Heart left ventricle (tissue), 16 donors: ENCODE data around the gene CAPG. TPM values are rescaled to one million over a fixed set of nuclear protein-coding genes. Genes with fewer than 3 reads are reported as not detected.

Experiments
- ATAC-seq, 4 donors: fragments of 200-7000 bp; cut with Tn5 transposase; one replicate each; pipeline ENCODE4 v1.9.1; 2020 to 2022; ENCODE audit warnings: moderate library complexity in 4 of 4, mild to moderate bottlenecking in 3 of 4, moderate number of reproducible peaks in 1 of 4
- DNase-seq, 5 donors: peaks; one replicate each; pipeline ENCODE4 v3.0.0-alpha.2; 2020
- H3K27ac ChIP-seq, 12 donors: fragments of 200-600 bp; sonication (generic) in 4 of 12; one replicate each; pipeline versions ENCODE4 v1.5.0 to v1.8.0; 2016 to 2022; ENCODE audit warnings: mild to moderate bottlenecking in 2 of 12
- H3K27me3 ChIP-seq, 9 donors: fragments of 200-600 bp; sonication (generic) in 2 of 9; one replicate each; pipeline versions ENCODE4 v1.5.1 to v1.8.0; 2016 to 2022; ENCODE audit warnings: mild to moderate bottlenecking in 3 of 9
- H3K36me3 ChIP-seq, 9 donors: fragments of 200-600 bp; sonication (generic) in 2 of 9; one replicate each; pipeline versions ENCODE4 v1.5.0 to v1.8.0; 2018 to 2022; ENCODE audit warnings: mild to moderate bottlenecking in 2 of 9
- H3K4me1 ChIP-seq, 12 donors: fragments of 200-600 bp; sonication (generic) in 4 of 12; one replicate each; pipeline versions ENCODE4 v1.5.0 to v1.8.0; 2016 to 2022; ENCODE audit warnings: mild to moderate bottlenecking in 3 of 12
- H3K4me3 ChIP-seq, 12 donors: fragments of 200-600 bp; sonication (generic) in 4 of 12; one replicate each; pipeline versions ENCODE4 v1.5.0 to v1.8.0; 2017 to 2022; ENCODE audit warnings: mild to moderate bottlenecking in 9 of 12, moderate library complexity in 4 of 12
- H3K9me3 ChIP-seq, 12 donors: fragments of 200-600 bp; sonication (generic) in 4 of 12; one replicate each; pipeline versions ENCODE4 v1.5.0 to v1.8.0; 2016 to 2022; ENCODE audit warnings: mild to moderate bottlenecking in 1 of 12
- POLR2A ChIP-seq, 2 donors: fragments of 450-650 bp; IDR thresholded peaks; one replicate each; pipeline ENCODE4 v1.6.1; 2017; ENCODE audit warnings: antibody characterized with exemption in 2 of 2, mild to moderate bottlenecking in 2 of 2, moderate library complexity in 2 of 2
- WGBS, 4 donors: extraction: QIAGEN DNeasy Blood & Tissue Kit in 2 of 4; methylation state at CpG; one replicate each; pipeline versions ENCODE4 v1.1.5 to v1.1.7; 2013 to 2018; 5-methylcytosine and 5-hydroxymethylcytosine counted together
- intact Hi-C, 10 donors: fragments of 100-400 bp; cut with DNase I; formaldehyde crosslinking; loops; one replicate each; pipeline versions ENCODE4 v1.11.1 to v1.14.2; 2022
- polyA plus RNA-seq, 2 donors: library from polyadenylated mRNA; stranded (reverse); fragments of 200-250 nt; gene quantifications; one replicate each; pipeline ENCODE4 v1.2.3, GENCODE V29; 2013
- total RNA-seq, 9 donors: library from RNA; depleted of rRNA in 2 of 9; stranded (reverse); fragments of >200 nt in 2 of 9; fragmentation: NEBNext Ultra II Directional in 3 of 9; extraction: Animal tissue kit (Norgen Biotek cat#: 25700) in 3 of 9; gene quantifications; one replicate each; pipeline versions ENCODE4 v1.1.0 to v1.2.4, GENCODE V29; 2016 to 2023
- TF ChIP-seq, protein P1 (sequence below), 12 donors: fragments of 200-600 bp; sonication (generic) in 4 of 12; IDR thresholded peaks; one replicate each; pipeline versions ENCODE4 v1.5.0 to v1.8.0; 2018 to 2022; ENCODE audit warnings: antibody characterized with exemption in 12 of 12, mild to moderate bottlenecking in 5 of 12
- donor health status: ischemic (EF 13 %, LVEDD 7.1; RV severe dilation, severe dysfunction).
- donor health status: healthy with polysubstance abuse.
- donor health status: DM: no; HTN: yes; CAD: no.
- donor health status: DM: no; HTN: no; CAD: no.
- donor health status: ischemic (EF 25% LVEDD 6.9; RV normal size, moderate dysfunction).
- donor health status: ischemic (EF 25% LVEDD 5.7; RV mildly dilated, moderate dysfunction).
- donor health status: healthy.
- donor health status: DM: yes; HTN: yes; CAD: no.
- donor health status: ischemic (EF 35%, LVEDD 5.7; RV mildly dilated, moderate dysfunction).
- donor health status: nonischemic (EF 11% LVEDD 7.7; RV severe dilation, severe dysfunction).
- donor health status: DM: yes; HTN: yes; CAD: no.
- donor health status: PGD.
- donor health status: ischemic (EF 29% LVEDD 5.4; RV normal size, mild dysfunction).
- donor health status: nonischemic (EF 23%, LVEDD 6.1; RV moderate dilation, normal function).

CAPG gene
- total and polyA plus RNA-seq, 11 donors = 2.8 to 91.6 (median 4.5) TPM

GRCh38 chr2:85452237-85452636, 42.1 kb upstream of the CAPG start:
- 83 to 100% (median 94%) methylated on average over 1 of the region's 1 CpG for WGBS, 4 donors
- H3K27me3 ChIP-seq = no peaks in the 10 kb centered on the region
- TF ChIP-seq, protein P1, sequence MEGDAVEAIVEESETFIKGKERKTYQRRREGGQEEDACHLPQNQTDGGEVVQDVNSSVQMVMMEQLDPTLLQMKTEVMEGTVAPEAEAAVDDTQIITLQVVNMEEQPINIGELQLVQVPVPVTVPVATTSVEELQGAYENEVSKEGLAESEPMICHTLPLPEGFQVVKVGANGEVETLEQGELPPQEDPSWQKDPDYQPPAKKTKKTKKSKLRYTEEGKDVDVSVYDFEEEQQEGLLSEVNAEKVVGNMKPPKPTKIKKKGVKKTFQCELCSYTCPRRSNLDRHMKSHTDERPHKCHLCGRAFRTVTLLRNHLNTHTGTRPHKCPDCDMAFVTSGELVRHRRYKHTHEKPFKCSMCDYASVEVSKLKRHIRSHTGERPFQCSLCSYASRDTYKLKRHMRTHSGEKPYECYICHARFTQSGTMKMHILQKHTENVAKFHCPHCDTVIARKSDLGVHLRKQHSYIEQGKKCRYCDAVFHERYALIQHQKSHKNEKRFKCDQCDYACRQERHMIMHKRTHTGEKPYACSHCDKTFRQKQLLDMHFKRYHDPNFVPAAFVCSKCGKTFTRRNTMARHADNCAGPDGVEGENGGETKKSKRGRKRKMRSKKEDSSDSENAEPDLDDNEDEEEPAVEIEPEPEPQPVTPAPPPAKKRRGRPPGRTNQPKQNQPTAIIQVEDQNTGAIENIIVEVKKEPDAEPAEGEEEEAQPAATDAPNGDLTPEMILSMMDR (IDR thresholded peaks at IDR 0.05) = no peak
- TF ChIP-seq POLR2A (IDR thresholded peaks at IDR 0.05) = no peak
- intact Hi-C loops = loop anchor here in 1 of 10 donors (5.0 kb wide), 1 partner anchor 50 kb away; no protein-coding TSS in a partner anchor
- H3K36me3 ChIP-seq = no peaks in the 10 kb centered on the region
- no peak overlapping the region for H3K4me3 ChIP-seq
- no peak for ATAC-seq
- no peak overlapping the region for H3K27ac ChIP-seq
- no peak for DNase-seq
- H3K4me1 ChIP-seq = peaks cover 0 to 3% (median 0%) of the 10 kb centered on the region in 12 donors
- no peaks in the 10 kb centered on the region for H3K9me3 ChIP-seq

DNA sequence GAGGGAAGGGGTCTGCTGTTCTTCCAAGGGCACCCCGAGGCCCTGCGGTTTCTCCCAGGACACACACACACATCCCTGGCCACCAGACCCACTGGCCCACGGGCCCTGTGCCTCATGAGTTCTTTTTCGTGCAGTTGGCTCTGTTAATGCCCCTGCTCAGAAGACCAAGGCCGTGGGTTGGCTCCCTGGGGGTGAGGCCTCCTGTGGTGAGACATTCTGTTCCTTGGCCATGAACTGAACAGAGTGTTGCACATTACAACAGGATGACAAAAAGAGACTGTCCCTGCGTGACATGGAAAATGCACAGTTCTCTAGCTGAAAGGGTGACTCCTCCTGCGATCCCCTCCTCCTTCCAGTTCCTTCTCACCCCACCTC, 39.0 kb upstream of the CAPG start:
- Histone ChIP-seq H3K9me3 (no peaks in the 10 kb centered on the region), H3K27ac (no peak overlapping the region), H3K36me3 (no peaks in the 10 kb centered on the region), H3K27me3 (no peaks in the 10 kb centered on the region), H3K4me1 (peaks cover 0 to 27% (median 10%) of the 10 kb centered on the region in 12 donors), H3K4me3 (no peak overlapping the region)
- intact Hi-C loops = loop anchor here in 2 of 10 donors (5.0 to 10.0 kb wide), 2 partner anchors 46 to 73 kb away; no protein-coding TSS in a partner anchor
- no peak for DNase-seq
- ATAC-seq = no peak
- TF ChIP-seq, protein P1 (IDR thresholded peaks at IDR 0.05) = no peak
- no peak for TF ChIP-seq POLR2A (IDR thresholded peaks at IDR 0.05)
- WGBS, 4 donors = 86 to 93% (median 92%) methylated on average over 7 of the region's 7 CpGs

GRCh38 chr2:85448461-85449213, 38.5 kb upstream of the CAPG start:
- H3K4me1 ChIP-seq = peaks cover 0 to 27% (median 10%) of the 10 kb centered on the region in 12 donors
- no peaks in the 10 kb centered on the region for H3K36me3 ChIP-seq
- TF ChIP-seq, protein P1 (IDR thresholded peaks at IDR 0.05) = no peak
- no peak for TF ChIP-seq POLR2A (IDR thresholded peaks at IDR 0.05)
- WGBS, 4 donors = 83 to 89% (median 88%) methylated on average over 8 of the region's 8 CpGs
- intact Hi-C loops = loop anchor here in 2 of 10 donors (5.0 to 10.0 kb wide), 2 partner anchors 46 to 74 kb away; no protein-coding TSS in a partner anchor
- ATAC-seq = no peak
- no peak for DNase-seq
- H3K27me3 ChIP-seq = no peaks in the 10 kb centered on the region
- H3K4me3 ChIP-seq = no peak overlapping the region
- H3K27ac ChIP-seq = no peak overlapping the region
- H3K9me3 ChIP-seq = no peaks in the 10 kb centered on the region

GRCh38 chr2:85447222-85447585, 37.0 kb upstream of the CAPG start:
- H3K27ac ChIP-seq = peak overlapping the region in 1 of 12 donors; percentile 83
- no peak for DNase-seq
- no peaks in the 10 kb centered on the region for H3K9me3 ChIP-seq
- no peak for ATAC-seq
- H3K36me3 ChIP-seq = no peaks in the 10 kb centered on the region
- H3K4me1 ChIP-seq = peaks cover 0 to 27% (median 10%) of the 10 kb centered on the region in 12 donors
- whole genome bisulfite sequencing, 4 donors = 76 to 97% (median 90%) methylated on average over 7 to 8 of the region's 8 CpGs
- H3K4me3 ChIP-seq = no peak overlapping the region
- H3K27me3 ChIP-seq = no peaks in the 10 kb centered on the region
- intact Hi-C loops = loop anchor here in 2 of 10 donors (5.0 to 10.0 kb wide), 2 partner anchors 48 to 75 kb away; no protein-coding TSS in a partner anchor
- TF ChIP-seq, protein P1 (IDR thresholded peaks at IDR 0.05) = no peak
- no peak for TF ChIP-seq POLR2A (IDR thresholded peaks at IDR 0.05)
